BJ (cell line): ENCODE results near the gene KBTBD2. TPM values are rescaled to one million over a fixed set of nuclear protein-coding genes. Genes with fewer than 3 reads are reported as not detected.

Experiments used
- CTCF ChIA-PET: fragments of 350-600 bp; formaldehyde crosslinking; extraction: SDS; loops from one replicate; lab custom pipeline; 2021; ENCODE audit warnings: antibody characterized with exemption, inconsistent platforms; lab: Yijun Ruan, JAX
- POLR2A ChIA-PET: fragments of 300-600 bp; sonication (Branson Sonifier 250); formaldehyde crosslinking; extraction: SDS; loops from one replicate; lab custom pipeline; 2021; ENCODE audit warnings: antibody characterized with exemption; lab: Charles Lee
- DNase-seq: peaks from one replicate; pipeline ENCODE4 v3.0.0-alpha.2; 2011; ENCODE audit warnings: low read depth
- H3K27me3 ChIP-seq: 2 replicates; pipeline ENCODE4 v1.6.0; 2011; ENCODE audit warnings: low read length; ENCODE audit not compliant: control insufficient read depth, insufficient read depth
- H3K36me3 ChIP-seq: 2 replicates; pipeline ENCODE4 v1.5.1; 2011; ENCODE audit warnings: low read length; ENCODE audit not compliant: control insufficient read depth, insufficient read depth
- H3K4me3 ChIP-seq: 2 replicates; pipeline ENCODE4 v1.5.1; 2011; ENCODE audit warnings: low read depth, mild to moderate bottlenecking, control low read depth, low read length
- CTCF ChIP-seq: IDR thresholded peaks from 2 replicates; pipeline ENCODE4 v1.5.1; 2011; ENCODE audit warnings: low read depth, mild to moderate bottlenecking, control low read depth, inconsistent platforms, low read length, moderate library complexity; ENCODE audit not compliant: insufficient read depth
- polyA minus RNA-seq: library from RNA; depleted of rRNA, polyadenylated mRNA; stranded (reverse); fragments of >200 nt; gene quantifications from 2 replicates; pipeline ENCODE4 v1.2.3, GENCODE V29; 2011; rRNA and poly(A)+ RNA removed
- polyA plus RNA-seq: library from polyadenylated mRNA; depleted of rRNA; stranded (reverse); fragments of >200 nt; gene quantifications from 2 replicates; pipeline ENCODE4 v1.2.3, GENCODE V29; 2011; rRNA removed

The KBTBD2 gene
- 12.6 and 26.1 TPM in 2 replicates for polyA plus RNA-seq
- polyA minus RNA-seq: 11.4 and 12.1 TPM in 2 replicates

- Histone ChIP-seq H3K4me3 (peak within 1 kb of the TSS; percentile 67), H3K36me3 (no peaks in the 10 kb centered on the region), H3K27me3 (no peaks in the 10 kb centered on the region)
- no peak for DNase-seq
- CTCF ChIA-PET: interaction anchor here (0.7 to 2.2 kb wide), 3 partner anchors 13 to 217 kb away, joined by 3 to 11 read pairs (median 3); partner anchors contain the start of gene RP9
- POLR2A ChIA-PET: interaction anchor here (0.6 kb wide), 1 partner anchor 26 kb away, joined by 3 read pairs; no protein-coding TSS in a partner anchor
- TF ChIP-seq CTCF: no peak
These were observed at the start of gene KBTBD2 for GRCh38 chr7:32891043-32891799. Gene KBTBD2, minus strand, starts transcription at chr7:32891760. Its CDS starts 12,156 bp downstream, at chr7:32879604.

- Histone ChIP-seq H3K36me3 (peaks cover 5% of the 10 kb centered on the region), H3K4me3 (peak overlapping the region; percentile 67), H3K27me3 (no peaks in the 10 kb centered on the region)
- TF ChIP-seq CTCF: no peak
- POLR2A ChIA-PET: interaction anchor here (0.5 to 0.7 kb wide), 2 partner anchors 16 to 1017 kb away, joined by 4 to 11 read pairs; partner anchors contain the start of gene FKBP9
- CTCF ChIA-PET: interaction anchor here (0.7 to 2.9 kb wide), 3 partner anchors 17 to 141 kb away, joined by 3 to 12 read pairs (median 3); no protein-coding TSS in a partner anchor
- no peak for DNase-seq
These were observed 49.6 kb upstream of the KBTBD2 start for GRCh38 chr7:32941181-32941580.

GRCh38 chr7:32937344-32938174, 46.0 kb upstream of the KBTBD2 start:
- no peak for DNase-seq
- CTCF ChIA-PET: interaction anchor here (0.9 to 2.1 kb wide), 2 partner anchors 48 to 170 kb away, joined by 3 to 7 read pairs; no protein-coding TSS in a partner anchor
- POLR2A ChIA-PET: no interaction called here
- H3K36me3 ChIP-seq: peaks cover 7% of the 10 kb centered on the region
- TF ChIP-seq CTCF: no peak
- H3K27me3 ChIP-seq: no peaks in the 10 kb centered on the region
- no peak overlapping the region for H3K4me3 ChIP-seq

- TF ChIP-seq CTCF: no peak
- no peak overlapping the region for H3K4me3 ChIP-seq
- CTCF ChIA-PET: interaction anchor here (1.2 to 2.1 kb wide), 2 partner anchors 171 to 172 kb away, joined by 3 to 7 read pairs; partner anchors contain the start of gene RP9
- no peaks in the 10 kb centered on the region for H3K27me3 ChIP-seq
- POLR2A ChIA-PET: no interaction called here
- DNase-seq: no peak
- peaks cover 7% of the 10 kb centered on the region for H3K36me3 ChIP-seq
These were observed 45.1 kb upstream of the KBTBD2 start for GRCh38 chr7:32936689-32937088.
